ENCODE measurements around the gene SLC25A30. TPM values are rescaled to one million over a fixed set of nuclear protein-coding genes. Genes with fewer than 3 reads are reported as not detected.

SLC25A30 gene
- total RNA-seq, 1 experiment from 2014 or later: 6.3 TPM

DNA sequence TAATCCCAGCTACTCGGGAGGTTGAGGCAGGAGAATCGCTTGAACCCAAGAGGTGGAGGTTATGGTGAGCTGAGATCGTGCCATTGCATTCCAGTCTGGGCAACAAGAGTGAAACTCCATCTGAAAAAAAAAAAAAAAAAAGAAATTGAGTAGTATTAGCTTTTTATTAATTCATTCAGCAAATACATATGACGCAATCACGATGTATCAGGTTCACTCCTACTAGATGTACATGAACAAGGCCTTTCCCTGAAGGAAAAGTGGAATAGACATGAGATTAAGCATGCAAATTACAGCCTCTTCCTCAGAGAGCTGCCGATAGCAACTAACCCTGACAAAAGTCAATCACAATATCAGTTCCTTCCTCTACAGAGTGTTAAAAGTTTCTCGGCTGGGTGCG is 68.0 kb downstream of the SLC25A30 start:
- Histone ChIP-seq H3K79me1 (ENCODE audit: insufficient read depth, low read depth, low read length, poor library complexity, severe bottlenecking) (no peaks in the 10 kb centered on the region), H2BK20ac (ENCODE audit: low read depth, low read length, poor library complexity, severe bottlenecking) (no peak overlapping the region), H2AFZ (ENCODE audit: low read length) (no peak overlapping the region), H3K79me2 (ENCODE audit: insufficient read depth, low read length) (no peaks in the 10 kb centered on the region), H3K14ac (ENCODE audit: insufficient read depth, low read length) (no peak overlapping the region), H2BK5ac (ENCODE audit: insufficient read length, low read length) (no peak overlapping the region), H2BK15ac (ENCODE audit: low read depth, low read length) (no peak overlapping the region), H3K4ac (ENCODE audit: low read depth, low read length) (no peak overlapping the region), H2AK5ac (ENCODE audit: insufficient read length, low read length) (no peak overlapping the region), H3K27me3 (ENCODE audit: insufficient read depth, low read length) (no peaks in the 10 kb centered on the region), H3K23me2 (ENCODE audit: insufficient read length, low read depth, low read length, poor library complexity, severe bottlenecking) (no peaks in the 10 kb centered on the region), H3K9ac (ENCODE audit: extremely low read depth, insufficient read length, low read length) (no peak overlapping the region), H3K56ac (ENCODE audit: insufficient read length, low read depth, low read length) (no peak overlapping the region), H3K23ac (ENCODE audit: insufficient read length, low read depth, low read length) (no peak overlapping the region), H4K8ac (replicated peaks; ENCODE audit: insufficient read length, low read depth, low read length) (no peak overlapping the region), H3K4me2 (ENCODE audit: insufficient read depth, insufficient read length, low read length) (no peak overlapping the region), H3T11ph (ENCODE audit: low read length) (no peak overlapping the region), H3K27ac (ENCODE audit: insufficient read length, low read depth, low read length) (no peak overlapping the region), H2BK12ac (ENCODE audit: insufficient read length, low read depth, low read length) (no peak overlapping the region), H3K4me1 (ENCODE audit: insufficient read depth, low read length) (no peaks in the 10 kb centered on the region), H4K5ac (ENCODE audit: insufficient read length, low read depth, low read length) (no peak overlapping the region), H3K18ac (ENCODE audit: insufficient read length, low read depth, low read length) (no peak overlapping the region), H4K91ac (ENCODE audit: insufficient read length, low read depth, low read length) (no peak overlapping the region), H2BK120ac (ENCODE audit: low read depth, low read length, poor library complexity, severe bottlenecking) (no peak overlapping the region), H4K20me1 (ENCODE audit: control insufficient read depth, insufficient read depth, insufficient read length) (no peaks in the 10 kb centered on the region), H3K9me3 (ENCODE audit: control insufficient read depth, low read depth, low read length) (no peaks in the 10 kb centered on the region)
- TF ChIP-seq, protein P1, sequence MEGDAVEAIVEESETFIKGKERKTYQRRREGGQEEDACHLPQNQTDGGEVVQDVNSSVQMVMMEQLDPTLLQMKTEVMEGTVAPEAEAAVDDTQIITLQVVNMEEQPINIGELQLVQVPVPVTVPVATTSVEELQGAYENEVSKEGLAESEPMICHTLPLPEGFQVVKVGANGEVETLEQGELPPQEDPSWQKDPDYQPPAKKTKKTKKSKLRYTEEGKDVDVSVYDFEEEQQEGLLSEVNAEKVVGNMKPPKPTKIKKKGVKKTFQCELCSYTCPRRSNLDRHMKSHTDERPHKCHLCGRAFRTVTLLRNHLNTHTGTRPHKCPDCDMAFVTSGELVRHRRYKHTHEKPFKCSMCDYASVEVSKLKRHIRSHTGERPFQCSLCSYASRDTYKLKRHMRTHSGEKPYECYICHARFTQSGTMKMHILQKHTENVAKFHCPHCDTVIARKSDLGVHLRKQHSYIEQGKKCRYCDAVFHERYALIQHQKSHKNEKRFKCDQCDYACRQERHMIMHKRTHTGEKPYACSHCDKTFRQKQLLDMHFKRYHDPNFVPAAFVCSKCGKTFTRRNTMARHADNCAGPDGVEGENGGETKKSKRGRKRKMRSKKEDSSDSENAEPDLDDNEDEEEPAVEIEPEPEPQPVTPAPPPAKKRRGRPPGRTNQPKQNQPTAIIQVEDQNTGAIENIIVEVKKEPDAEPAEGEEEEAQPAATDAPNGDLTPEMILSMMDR (conservative IDR thresholded peaks at IDR 0.05): no peak
- Mint-ChIP-seq H3K4me1 (no peaks in the 10 kb centered on the region), H3K36me3 (ENCODE audit: insufficient read depth in 1 of 3, low read depth in 3 of 3) (peaks cover 19 to 59% (median 58%) of the 10 kb centered on the region in 3 experiments), H3K27me3 (ENCODE audit: low read depth) (no peaks in the 10 kb centered on the region), H3K9me3 (no peaks in the 10 kb centered on the region), H3K27ac (no peak overlapping the region), H3K4me3 (no peak overlapping the region)
- no CpG with 5 or more reads among the region's 8 CpGs for WGBS (ENCODE audit: extremely low coverage, insufficient read length, low lambda C conversion rate)
- DNase-seq: no peak
